ENCODE results near the gene RNF157.

Gene RNF157

GRCh38 chr17:76134911-76135809 is 105.1 kb downstream of the RNF157 start:
- Histone ChIP-seq H3K9me3 (ENCODE audit: severe bottlenecking) (no peaks in the 10 kb centered on the region), H3K36me3 (ENCODE audit: low read depth) (no peaks in the 10 kb centered on the region), H3K27ac (ENCODE audit: poor library complexity, severe bottlenecking) (no peak overlapping the region), H3K27me3 (ENCODE audit: insufficient read depth, poor library complexity, severe bottlenecking) (peaks cover 20% of the 10 kb centered on the region), H3K4me3 (ENCODE audit: severe bottlenecking) (no peak overlapping the region), H3K4me1 (ENCODE audit: insufficient read depth, poor library complexity, severe bottlenecking) (peaks cover 18% of the 10 kb centered on the region)
- DNase-seq (ENCODE audit: low spot score), result no peak
- TF ChIP-seq CTCF (IDR thresholded peaks at IDR 0.05; ENCODE audit: poor library complexity, severe bottlenecking), result no peak
- no peak for ATAC-seq (ENCODE audit: low read depth)

- Histone ChIP-seq H3K4me1 (ENCODE audit: insufficient read depth, poor library complexity, severe bottlenecking) (peaks cover 18% of the 10 kb centered on the region), H3K27me3 (ENCODE audit: insufficient read depth, poor library complexity, severe bottlenecking) (no peaks in the 10 kb centered on the region), H3K4me3 (ENCODE audit: severe bottlenecking) (no peak overlapping the region), H3K27ac (ENCODE audit: poor library complexity, severe bottlenecking) (no peak overlapping the region), H3K9me3 (ENCODE audit: severe bottlenecking) (no peaks in the 10 kb centered on the region), H3K36me3 (ENCODE audit: low read depth) (no peaks in the 10 kb centered on the region)
- ATAC-seq (ENCODE audit: low read depth) (peak; percentile 87), DNase-seq (ENCODE audit: low spot score) (peak; percentile 91)
- TF ChIP-seq CTCF (IDR thresholded peaks at IDR 0.05; ENCODE audit: poor library complexity, severe bottlenecking), result no peak
These were observed 107.5 kb downstream of the RNF157 start for GRCh38 chr17:76132574-76133338.

GRCh38 chr17:76131692-76132573 is 108.4 kb downstream of the RNF157 start:
- Histone ChIP-seq H3K9me3 (ENCODE audit: severe bottlenecking) (no peaks in the 10 kb centered on the region), H3K27me3 (ENCODE audit: insufficient read depth, poor library complexity, severe bottlenecking) (no peaks in the 10 kb centered on the region), H3K4me1 (ENCODE audit: insufficient read depth, poor library complexity, severe bottlenecking) (peaks cover 18% of the 10 kb centered on the region), H3K27ac (ENCODE audit: poor library complexity, severe bottlenecking) (no peak overlapping the region), H3K36me3 (ENCODE audit: low read depth) (no peaks in the 10 kb centered on the region), H3K4me3 (ENCODE audit: severe bottlenecking) (no peak overlapping the region)
- peak; percentile 68 for ATAC-seq (ENCODE audit: low read depth)
- no peak for DNase-seq (ENCODE audit: low spot score)
- TF ChIP-seq CTCF (IDR thresholded peaks at IDR 0.05; ENCODE audit: poor library complexity, severe bottlenecking), result no peak

- Histone ChIP-seq H3K27me3 (ENCODE audit: insufficient read depth, poor library complexity, severe bottlenecking) (no peaks in the 10 kb centered on the region), H3K4me3 (ENCODE audit: severe bottlenecking) (no peak overlapping the region), H3K4me1 (ENCODE audit: insufficient read depth, poor library complexity, severe bottlenecking) (peaks cover 18% of the 10 kb centered on the region), H3K27ac (ENCODE audit: poor library complexity, severe bottlenecking) (no peak overlapping the region), H3K36me3 (ENCODE audit: low read depth) (no peaks in the 10 kb centered on the region), H3K9me3 (ENCODE audit: severe bottlenecking) (no peaks in the 10 kb centered on the region)
- DNase-seq (ENCODE audit: low spot score) (no peak), ATAC-seq (ENCODE audit: low read depth) (no peak)
- no peak for TF ChIP-seq CTCF (IDR thresholded peaks at IDR 0.05; ENCODE audit: poor library complexity, severe bottlenecking)
These were observed 109.1 kb downstream of the RNF157 start for GRCh38 chr17:76131051-76131691.
